Ascending aorta (tissue), 2 donors: ENCODE measurements around the gene ENPP3. TPM values are rescaled to one million over a fixed set of nuclear protein-coding genes. Genes with fewer than 3 reads are reported as not detected.

Experiments
- DNase-seq, 2 donors: peaks; one replicate each; pipeline ENCODE4 v3.0.0-alpha.2; 2019; ENCODE audit warnings: low spot score in 2 of 2
- H3K27ac ChIP-seq, 2 donors: fragments of 200-600 bp; sonication (generic); one replicate each; pipeline ENCODE4 v1.5.1; 2016 to 2017; ENCODE audit warnings: mild to moderate bottlenecking in 1 of 2
- H3K27me3 ChIP-seq: fragments of 200-600 bp; sonication (generic); one replicate; pipeline ENCODE4 v1.5.1; 2017
- H3K36me3 ChIP-seq, 2 donors: fragments of 200-600 bp; sonication (generic); one replicate each; pipeline ENCODE4 v1.5.1; 2016
- H3K4me1 ChIP-seq, 2 donors: fragments of 200-600 bp; sonication (generic); one replicate each; pipeline ENCODE4 v1.5.1; 2016 to 2017; ENCODE audit warnings: mild to moderate bottlenecking in 1 of 2
- H3K4me3 ChIP-seq, 2 donors: fragments of 200-600 bp; sonication (generic); one replicate each; pipeline ENCODE4 v1.5.1; 2016 to 2017; ENCODE audit warnings: mild to moderate bottlenecking in 1 of 2
- H3K9me3 ChIP-seq, 2 donors: fragments of 200-600 bp; sonication (generic); one replicate each; pipeline ENCODE4 v1.5.1; 2016
- intact Hi-C: fragments of 100-400 bp; cut with DNase I; formaldehyde crosslinking; loops from one replicate; pipeline ENCODE4 v1.15.1; 2023
- total RNA-seq: library from RNA; depleted of rRNA; stranded (reverse); fragments of >200 nt; gene quantifications from one replicate; pipeline ENCODE4 v1.1.0, GENCODE V29; 2016
- TF ChIP-seq, protein P1 (sequence below), 3 experiments: fragments of 200-600 bp in 2 of 3; fragments of 450-650 bp in 1 of 3; sonication (generic) in 2 of 3; IDR thresholded peaks; one replicate each; pipeline ENCODE4 v1.5.1; 2016 to 2019; ENCODE audit warnings: antibody characterized with exemption in 3 of 3, mild to moderate bottlenecking in 1 of 3, moderate library complexity in 1 of 3

The ENPP3 gene
- total RNA-seq, 1 donor from 2014 or later = not detected

GRCh38 chr6:131597446-131597845 lies 39.7 kb upstream of the ENPP3 start:
- Histone ChIP-seq H3K4me1 (no peaks in the 10 kb centered on the region), H3K27ac (no peak overlapping the region), H3K9me3 (no peaks in the 10 kb centered on the region), H3K4me3 (no peak overlapping the region), H3K36me3 (peaks cover 66 to 94% of the 10 kb centered on the region in 2 donors), H3K27me3 (no peaks in the 10 kb centered on the region)
- TF ChIP-seq, protein P1, sequence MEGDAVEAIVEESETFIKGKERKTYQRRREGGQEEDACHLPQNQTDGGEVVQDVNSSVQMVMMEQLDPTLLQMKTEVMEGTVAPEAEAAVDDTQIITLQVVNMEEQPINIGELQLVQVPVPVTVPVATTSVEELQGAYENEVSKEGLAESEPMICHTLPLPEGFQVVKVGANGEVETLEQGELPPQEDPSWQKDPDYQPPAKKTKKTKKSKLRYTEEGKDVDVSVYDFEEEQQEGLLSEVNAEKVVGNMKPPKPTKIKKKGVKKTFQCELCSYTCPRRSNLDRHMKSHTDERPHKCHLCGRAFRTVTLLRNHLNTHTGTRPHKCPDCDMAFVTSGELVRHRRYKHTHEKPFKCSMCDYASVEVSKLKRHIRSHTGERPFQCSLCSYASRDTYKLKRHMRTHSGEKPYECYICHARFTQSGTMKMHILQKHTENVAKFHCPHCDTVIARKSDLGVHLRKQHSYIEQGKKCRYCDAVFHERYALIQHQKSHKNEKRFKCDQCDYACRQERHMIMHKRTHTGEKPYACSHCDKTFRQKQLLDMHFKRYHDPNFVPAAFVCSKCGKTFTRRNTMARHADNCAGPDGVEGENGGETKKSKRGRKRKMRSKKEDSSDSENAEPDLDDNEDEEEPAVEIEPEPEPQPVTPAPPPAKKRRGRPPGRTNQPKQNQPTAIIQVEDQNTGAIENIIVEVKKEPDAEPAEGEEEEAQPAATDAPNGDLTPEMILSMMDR (IDR thresholded peaks at IDR 0.05) = no peak
- DNase-seq = no peak
- intact Hi-C loops = no loop called here

DNA sequence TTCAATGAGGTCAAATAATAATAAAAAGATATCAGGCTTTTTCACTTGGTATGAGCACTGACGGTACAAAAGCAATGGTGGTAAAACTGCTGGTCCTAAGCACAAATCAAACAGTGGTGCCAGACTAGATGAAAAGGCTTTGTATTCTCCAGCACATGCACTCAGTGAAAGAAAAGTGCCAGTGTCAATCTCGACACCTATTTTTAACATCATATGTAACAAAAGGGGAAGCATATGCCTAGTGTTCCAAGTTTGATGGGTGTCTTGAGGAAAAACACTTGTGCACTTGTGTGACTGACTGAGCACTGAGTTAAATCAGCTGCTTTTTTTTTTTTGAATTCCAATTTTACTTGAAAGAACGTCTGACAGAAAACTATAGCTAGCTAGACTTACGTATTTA lies 36.4 kb upstream of the ENPP3 start:
- Histone ChIP-seq H3K4me1 (no peaks in the 10 kb centered on the region), H3K36me3 (peaks cover 70 to 97% of the 10 kb centered on the region in 2 donors), H3K4me3 (no peak overlapping the region), H3K9me3 (no peaks in the 10 kb centered on the region), H3K27ac (no peak overlapping the region), H3K27me3 (no peaks in the 10 kb centered on the region)
- no peak for DNase-seq
- intact Hi-C loops = no loop called here
- TF ChIP-seq, protein P1 (IDR thresholded peaks at IDR 0.05) = no peak

DNA sequence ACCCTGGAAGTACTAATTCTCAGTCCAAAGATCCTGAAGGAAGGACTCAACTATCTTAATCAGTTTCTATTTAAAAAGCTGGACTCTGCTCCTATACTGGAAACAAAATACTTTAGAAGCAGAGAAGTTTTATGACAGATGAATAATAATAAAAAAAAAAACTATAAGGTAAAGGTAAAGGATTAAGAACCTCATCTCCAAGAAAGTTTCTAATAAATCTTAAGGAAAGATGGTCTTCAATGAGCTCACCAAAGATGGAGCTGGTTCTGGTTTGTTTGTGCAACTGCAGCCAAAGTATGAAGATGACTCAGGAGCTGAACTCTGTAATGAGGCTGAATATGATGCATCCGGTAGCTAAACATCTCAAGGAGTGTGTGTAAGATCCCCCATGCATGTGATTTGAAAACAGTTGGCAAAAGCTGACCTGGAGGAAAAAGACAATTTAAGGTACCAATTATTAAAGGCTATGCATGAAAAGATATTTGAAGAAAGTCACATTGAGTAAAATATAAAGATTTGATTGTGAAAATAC lies 34.3 kb upstream of the ENPP3 start:
- Histone ChIP-seq H3K36me3 (peaks cover 74 to 96% of the 10 kb centered on the region in 2 donors), H3K27ac (no peak overlapping the region), H3K4me3 (no peak overlapping the region), H3K9me3 (no peaks in the 10 kb centered on the region), H3K4me1 (no peaks in the 10 kb centered on the region), H3K27me3 (no peaks in the 10 kb centered on the region)
- TF ChIP-seq, protein P1 (IDR thresholded peaks at IDR 0.05) = no peak
- no peak for DNase-seq
- intact Hi-C loops = no loop called here

GRCh38 chr6:131613296-131613925 lies 23.7 kb upstream of the ENPP3 start:
- Histone ChIP-seq H3K27ac (no peak overlapping the region), H3K27me3 (no peaks in the 10 kb centered on the region), H3K9me3 (no peaks in the 10 kb centered on the region), H3K36me3 (peaks cover 60 to 83% of the 10 kb centered on the region in 2 donors), H3K4me1 (no peaks in the 10 kb centered on the region), H3K4me3 (no peak overlapping the region)
- no peak for DNase-seq
- TF ChIP-seq, protein P1 (IDR thresholded peaks at IDR 0.05) = no peak
- intact Hi-C loops = no loop called here

DNA sequence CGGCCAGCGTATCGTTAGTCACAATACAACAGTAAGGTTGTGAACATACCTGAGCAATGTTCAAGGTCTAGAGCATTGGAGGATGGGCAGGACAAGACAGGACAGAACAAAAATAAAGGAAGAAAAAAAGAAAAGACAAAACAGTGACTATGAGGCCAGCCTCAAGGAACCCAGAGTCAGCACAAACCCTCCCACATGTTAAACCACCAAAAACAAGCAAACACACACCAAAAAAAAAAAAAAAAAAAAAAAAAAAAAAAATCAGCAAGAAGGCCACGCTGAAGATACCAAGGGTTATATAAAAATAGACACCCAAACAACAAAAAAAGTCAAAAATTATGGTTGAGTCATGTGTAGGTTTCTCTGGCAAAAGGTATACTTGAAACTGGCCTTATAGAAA lies 21.8 kb upstream of the ENPP3 start:
- DNase-seq = no peak
- Histone ChIP-seq H3K4me1 (no peaks in the 10 kb centered on the region), H3K9me3 (no peaks in the 10 kb centered on the region), H3K36me3 (peaks cover 66 to 83% of the 10 kb centered on the region in 2 donors), H3K27me3 (no peaks in the 10 kb centered on the region), H3K27ac (no peak overlapping the region), H3K4me3 (no peak overlapping the region)
- TF ChIP-seq, protein P1 (IDR thresholded peaks at IDR 0.05) = no peak
- intact Hi-C loops = no loop called here
